B cell (primary cell): ENCODE results near the gene SLC7A6OS.

Source experiments
- CTCF ChIP-seq: fragments of 200-600 bp; IDR thresholded peaks from one replicate; pipeline ENCODE4 v1.8.0; 2022; ENCODE audit warnings: antibody characterized with exemption, mild to moderate bottlenecking
- EZH2 ChIP-seq: IDR thresholded peaks from 2 replicates; pipeline ENCODE4 v1.6.1; 2012; ENCODE audit warnings: borderline replicate concordance, low read depth, mild to moderate bottlenecking, moderate library complexity, low read length; ENCODE audit not compliant: insufficient read depth, poor library complexity, severe bottlenecking

GRCh38 chr16:68255712-68256111, 55.0 kb downstream of the SLC7A6OS start:
- TF ChIP-seq CTCF (no peak), EZH2 (no peak)
